SK-N-SH treated with all-trans-retinoic acid at 6 μM for 48 hours (cell line): ENCODE results near the gene KLHDC7B.

Experiments
- ATAC-seq: fragments of 200-7000 bp; cut with Tn5 transposase; 3 replicates; pipeline ENCODE4 v1.9.1; 2020; ENCODE audit warnings: mild to moderate bottlenecking, moderate library complexity
- ARNTL ChIP-seq: fragments of 450-650 bp; formaldehyde crosslinking; IDR thresholded peaks from 2 replicates; pipeline ENCODE4 v1.5.0; 2020; ENCODE audit warnings: low read depth, mild to moderate bottlenecking, moderate library complexity, borderline replicate concordance
- BACH2 ChIP-seq: fragments of 250-450 bp; sonication (Bioruptor Pico); IDR thresholded peaks from 2 replicates; pipeline ENCODE4 v1.9.0; 2021; ENCODE audit warnings: mild to moderate bottlenecking, borderline replicate concordance
- CSDC2 ChIP-seq: fragments of 250-450 bp; sonication (Bioruptor Pico); IDR thresholded peaks from 2 replicates; pipeline ENCODE4 v1.5.0; 2020; ENCODE audit warnings: mild to moderate bottlenecking, moderate library complexity
- ESRRG ChIP-seq: fragments of 250-450 bp; sonication (Bioruptor Pico); IDR thresholded peaks from 2 replicates; pipeline ENCODE4 v1.6.1; 2021; ENCODE audit warnings: mild to moderate bottlenecking
- ISL1 ChIP-seq: fragments of 250-450 bp; sonication (Bioruptor Pico); IDR thresholded peaks from 2 replicates; pipeline ENCODE4 v2.1.2; 2022; ENCODE audit warnings: mild to moderate bottlenecking, moderate library complexity
- OSR1 ChIP-seq: fragments of 250-450 bp; sonication (Bioruptor Pico); IDR thresholded peaks from 2 replicates; pipeline ENCODE4 v1.8.0; 2022; ENCODE audit warnings: moderate library complexity, mild to moderate bottlenecking, inconsistent platforms
- PPARA ChIP-seq: fragments of 250-450 bp; sonication (Bioruptor Pico); IDR thresholded peaks from 2 replicates; pipeline ENCODE4 v1.5.0; 2020; ENCODE audit warnings: mild to moderate bottlenecking, borderline replicate concordance
- RARB ChIP-seq: fragments of 250-450 bp; sonication (Bioruptor Pico); IDR thresholded peaks from 2 replicates; pipeline ENCODE4 v1.8.0; 2021; ENCODE audit warnings: mild to moderate bottlenecking, moderate library complexity
- SNAI2 ChIP-seq: fragments of 250-450 bp; sonication (Bioruptor Pico); IDR thresholded peaks from 2 replicates; pipeline ENCODE4 v1.5.0; 2020; ENCODE audit warnings: mild to moderate bottlenecking, moderate library complexity
- TCF4 ChIP-seq: fragments of 250-450 bp; sonication (Bioruptor Pico); IDR thresholded peaks from 2 replicates; pipeline ENCODE4 v1.8.0; 2021; ENCODE audit warnings: mild to moderate bottlenecking, moderate library complexity, borderline replicate concordance
- TOX ChIP-seq: fragments of 250-450 bp; sonication (Bioruptor Pico); IDR thresholded peaks from 2 replicates; pipeline ENCODE4 v1.8.0; 2021; ENCODE audit warnings: mild to moderate bottlenecking, moderate library complexity, borderline replicate concordance
- ZC3H10 ChIP-seq: fragments of 250-450 bp; sonication (Bioruptor Pico); IDR thresholded peaks from 2 replicates; pipeline ENCODE4 v1.5.1; 2021; ENCODE audit warnings: mild to moderate bottlenecking, moderate library complexity
- ZFP3 ChIP-seq: fragments of 250-450 bp; sonication (Bioruptor Pico); IDR thresholded peaks from 2 replicates; pipeline ENCODE4 v1.5.0; 2020; ENCODE audit warnings: mild to moderate bottlenecking, moderate library complexity
- ZFP30 ChIP-seq: fragments of 450-650 bp; formaldehyde crosslinking; IDR thresholded peaks from 2 replicates; pipeline ENCODE4 v1.5.0; 2022; ENCODE audit warnings: mild to moderate bottlenecking, moderate library complexity
- ZNF565 ChIP-seq: fragments of 450-650 bp; formaldehyde crosslinking; conservative IDR thresholded peaks from 2 replicates; pipeline ENCODE4 v1.5.0; 2020; ENCODE audit warnings: low read depth, mild to moderate bottlenecking, moderate library complexity
- ZNF70 ChIP-seq: fragments of 450-650 bp; formaldehyde crosslinking; IDR thresholded peaks from 2 replicates; pipeline ENCODE4 v1.5.0; 2020; ENCODE audit warnings: mild to moderate bottlenecking, moderate library complexity
- ZNF8 ChIP-seq: fragments of 450-650 bp; formaldehyde crosslinking; IDR thresholded peaks from 2 replicates; pipeline ENCODE4 v1.5.0; 2020; ENCODE audit warnings: mild to moderate bottlenecking, moderate library complexity
- TF ChIP-seq, protein P1 (sequence below): fragments of 250-450 bp; sonication (Bioruptor Pico); IDR thresholded peaks from 2 replicates; pipeline ENCODE4 v1.5.0; 2020; ENCODE audit warnings: mild to moderate bottlenecking, moderate library complexity
- TF ChIP-seq, protein P2 (sequence below): fragments of 250-450 bp; sonication (Bioruptor Pico); IDR thresholded peaks from 2 replicates; pipeline ENCODE4 v1.8.0; 2020; ENCODE audit warnings: mild to moderate bottlenecking, moderate library complexity, borderline replicate concordance
- TF ChIP-seq, protein P3 (sequence below): fragments of 250-450 bp; sonication (Bioruptor Pico); IDR thresholded peaks from 2 replicates; pipeline ENCODE4 v1.5.1; 2020; ENCODE audit warnings: low read depth, mild to moderate bottlenecking, moderate library complexity
- TF ChIP-seq, protein P4 (sequence below): fragments of 250-450 bp; sonication (Bioruptor Pico); IDR thresholded peaks from 2 replicates; pipeline ENCODE4 v1.5.1; 2021; ENCODE audit warnings: mild to moderate bottlenecking, moderate library complexity
- TF ChIP-seq, protein P5 (sequence below): fragments of 250-450 bp; sonication (Bioruptor Pico); IDR thresholded peaks from 2 replicates; pipeline ENCODE4 v1.8.0; 2021; ENCODE audit warnings: low read depth, mild to moderate bottlenecking, moderate library complexity, borderline replicate concordance

KLHDC7B gene

DNA sequence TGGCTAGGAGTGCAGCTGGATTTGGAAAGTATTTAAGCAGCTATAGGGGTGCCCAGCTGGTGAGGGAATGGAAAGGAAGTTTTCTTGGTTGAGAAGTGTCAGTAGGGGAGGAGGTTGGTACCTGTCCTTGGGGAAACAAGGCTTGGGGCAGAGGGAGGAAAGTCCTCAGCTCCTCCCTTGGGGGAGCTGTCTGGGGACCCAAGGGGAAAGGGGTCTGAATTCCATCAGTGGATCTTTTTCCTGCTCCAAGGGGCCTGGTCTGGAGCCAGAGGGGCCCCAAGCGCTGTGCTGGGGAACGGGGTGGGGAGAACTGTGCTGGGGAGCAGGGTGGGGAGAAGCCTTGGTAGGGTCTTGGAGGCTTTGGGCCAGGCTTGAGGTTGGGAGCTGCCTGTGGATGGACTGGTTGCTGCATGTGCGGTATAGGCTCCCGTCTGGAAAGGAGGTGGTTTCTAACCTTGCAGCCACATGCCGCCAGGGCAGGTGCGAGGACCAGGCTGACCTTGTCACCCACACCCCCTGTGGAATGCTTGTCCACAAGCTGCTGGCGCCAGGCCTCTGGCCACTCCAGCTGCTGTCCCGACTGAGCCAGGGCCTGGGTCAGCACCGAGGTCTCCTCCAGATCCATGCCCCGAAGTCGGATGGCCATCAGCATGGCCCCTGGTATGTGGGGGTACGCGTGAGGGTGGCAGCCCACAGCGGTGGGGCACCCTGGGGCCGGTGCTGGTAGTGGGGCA is 16.9 kb upstream of the KLHDC7B start:
- TF ChIP-seq ARNTL (CRISPR knock-in tag) (no peak), ZC3H10 (CRISPR knock-in tag) (no peak), ZFP3 (no peak), ZNF8 (CRISPR knock-in tag) (no peak), SNAI2 (CRISPR knock-in tag) (no peak), OSR1 (no peak)
- TF ChIP-seq, protein P1, sequence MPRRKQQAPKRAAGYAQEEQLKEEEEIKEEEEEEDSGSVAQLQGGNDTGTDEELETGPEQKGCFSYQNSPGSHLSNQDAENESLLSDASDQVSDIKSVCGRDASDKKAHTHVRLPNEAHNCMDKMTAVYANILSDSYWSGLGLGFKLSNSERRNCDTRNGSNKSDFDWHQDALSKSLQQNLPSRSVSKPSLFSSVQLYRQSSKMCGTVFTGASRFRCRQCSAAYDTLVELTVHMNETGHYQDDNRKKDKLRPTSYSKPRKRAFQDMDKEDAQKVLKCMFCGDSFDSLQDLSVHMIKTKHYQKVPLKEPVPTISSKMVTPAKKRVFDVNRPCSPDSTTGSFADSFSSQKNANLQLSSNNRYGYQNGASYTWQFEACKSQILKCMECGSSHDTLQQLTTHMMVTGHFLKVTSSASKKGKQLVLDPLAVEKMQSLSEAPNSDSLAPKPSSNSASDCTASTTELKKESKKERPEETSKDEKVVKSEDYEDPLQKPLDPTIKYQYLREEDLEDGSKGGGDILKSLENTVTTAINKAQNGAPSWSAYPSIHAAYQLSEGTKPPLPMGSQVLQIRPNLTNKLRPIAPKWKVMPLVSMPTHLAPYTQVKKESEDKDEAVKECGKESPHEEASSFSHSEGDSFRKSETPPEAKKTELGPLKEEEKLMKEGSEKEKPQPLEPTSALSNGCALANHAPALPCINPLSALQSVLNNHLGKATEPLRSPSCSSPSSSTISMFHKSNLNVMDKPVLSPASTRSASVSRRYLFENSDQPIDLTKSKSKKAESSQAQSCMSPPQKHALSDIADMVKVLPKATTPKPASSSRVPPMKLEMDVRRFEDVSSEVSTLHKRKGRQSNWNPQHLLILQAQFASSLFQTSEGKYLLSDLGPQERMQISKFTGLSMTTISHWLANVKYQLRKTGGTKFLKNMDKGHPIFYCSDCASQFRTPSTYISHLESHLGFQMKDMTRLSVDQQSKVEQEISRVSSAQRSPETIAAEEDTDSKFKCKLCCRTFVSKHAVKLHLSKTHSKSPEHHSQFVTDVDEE: no peak
- TF ChIP-seq, protein P2, sequence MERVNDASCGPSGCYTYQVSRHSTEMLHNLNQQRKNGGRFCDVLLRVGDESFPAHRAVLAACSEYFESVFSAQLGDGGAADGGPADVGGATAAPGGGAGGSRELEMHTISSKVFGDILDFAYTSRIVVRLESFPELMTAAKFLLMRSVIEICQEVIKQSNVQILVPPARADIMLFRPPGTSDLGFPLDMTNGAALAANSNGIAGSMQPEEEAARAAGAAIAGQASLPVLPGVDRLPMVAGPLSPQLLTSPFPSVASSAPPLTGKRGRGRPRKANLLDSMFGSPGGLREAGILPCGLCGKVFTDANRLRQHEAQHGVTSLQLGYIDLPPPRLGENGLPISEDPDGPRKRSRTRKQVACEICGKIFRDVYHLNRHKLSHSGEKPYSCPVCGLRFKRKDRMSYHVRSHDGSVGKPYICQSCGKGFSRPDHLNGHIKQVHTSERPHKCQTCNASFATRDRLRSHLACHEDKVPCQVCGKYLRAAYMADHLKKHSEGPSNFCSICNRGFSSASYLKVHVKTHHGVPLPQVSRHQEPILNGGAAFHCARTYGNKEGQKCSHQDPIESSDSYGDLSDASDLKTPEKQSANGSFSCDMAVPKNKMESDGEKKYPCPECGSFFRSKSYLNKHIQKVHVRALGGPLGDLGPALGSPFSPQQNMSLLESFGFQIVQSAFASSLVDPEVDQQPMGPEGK (CRISPR knock-in tag): no peak
- ATAC-seq: no peak

DNA sequence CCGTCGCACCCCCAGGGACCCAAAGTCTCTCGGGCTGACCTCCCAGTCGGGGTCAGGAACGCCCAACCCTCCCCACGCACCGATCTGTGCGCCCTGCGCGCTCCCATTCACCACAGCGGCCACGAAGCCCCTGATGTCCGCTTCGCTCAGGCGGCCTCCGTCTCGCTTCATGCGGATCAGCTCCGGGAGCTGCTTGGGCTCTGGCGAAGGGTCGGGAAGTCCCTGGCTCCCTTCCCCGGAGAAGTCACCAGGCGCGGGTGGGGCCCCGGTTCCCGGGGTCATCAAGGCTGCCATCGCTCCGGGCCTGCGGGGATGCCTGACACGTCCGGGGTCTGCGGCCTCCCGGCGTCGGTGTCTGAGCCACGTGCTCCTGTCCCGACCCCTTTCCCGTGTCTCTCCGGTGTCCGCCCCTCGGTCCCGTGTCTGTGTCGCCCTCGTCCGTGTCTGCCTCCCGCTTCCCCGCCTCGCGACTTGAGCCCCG is 16.2 kb upstream of the KLHDC7B start:
- TF ChIP-seq, protein P3, sequence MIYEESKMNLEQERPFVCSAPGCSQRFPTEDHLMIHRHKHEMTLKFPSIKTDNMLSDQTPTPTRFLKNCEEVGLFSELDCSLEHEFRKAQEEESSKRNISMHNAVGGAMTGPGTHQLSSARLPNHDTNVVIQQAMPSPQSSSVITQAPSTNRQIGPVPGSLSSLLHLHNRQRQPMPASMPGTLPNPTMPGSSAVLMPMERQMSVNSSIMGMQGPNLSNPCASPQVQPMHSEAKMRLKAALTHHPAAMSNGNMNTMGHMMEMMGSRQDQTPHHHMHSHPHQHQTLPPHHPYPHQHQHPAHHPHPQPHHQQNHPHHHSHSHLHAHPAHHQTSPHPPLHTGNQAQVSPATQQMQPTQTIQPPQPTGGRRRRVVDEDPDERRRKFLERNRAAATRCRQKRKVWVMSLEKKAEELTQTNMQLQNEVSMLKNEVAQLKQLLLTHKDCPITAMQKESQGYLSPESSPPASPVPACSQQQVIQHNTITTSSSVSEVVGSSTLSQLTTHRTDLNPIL (CRISPR knock-in tag): no peak
- TF ChIP-seq ZC3H10 (CRISPR knock-in tag): no peak
- TF ChIP-seq ESRRG (CRISPR knock-in tag): no peak
- no peak for TF ChIP-seq ZFP30 (CRISPR knock-in tag)
- no peak for TF ChIP-seq ZNF565 (CRISPR knock-in tag)
- TF ChIP-seq ARNTL (CRISPR knock-in tag): no peak
- TF ChIP-seq ZNF70: no peak
- no peak for TF ChIP-seq TCF4 (CRISPR knock-in tag)
- TF ChIP-seq, protein P2 (CRISPR knock-in tag): no peak
- no peak for TF ChIP-seq BACH2 (CRISPR knock-in tag)
- TF ChIP-seq, protein P4, sequence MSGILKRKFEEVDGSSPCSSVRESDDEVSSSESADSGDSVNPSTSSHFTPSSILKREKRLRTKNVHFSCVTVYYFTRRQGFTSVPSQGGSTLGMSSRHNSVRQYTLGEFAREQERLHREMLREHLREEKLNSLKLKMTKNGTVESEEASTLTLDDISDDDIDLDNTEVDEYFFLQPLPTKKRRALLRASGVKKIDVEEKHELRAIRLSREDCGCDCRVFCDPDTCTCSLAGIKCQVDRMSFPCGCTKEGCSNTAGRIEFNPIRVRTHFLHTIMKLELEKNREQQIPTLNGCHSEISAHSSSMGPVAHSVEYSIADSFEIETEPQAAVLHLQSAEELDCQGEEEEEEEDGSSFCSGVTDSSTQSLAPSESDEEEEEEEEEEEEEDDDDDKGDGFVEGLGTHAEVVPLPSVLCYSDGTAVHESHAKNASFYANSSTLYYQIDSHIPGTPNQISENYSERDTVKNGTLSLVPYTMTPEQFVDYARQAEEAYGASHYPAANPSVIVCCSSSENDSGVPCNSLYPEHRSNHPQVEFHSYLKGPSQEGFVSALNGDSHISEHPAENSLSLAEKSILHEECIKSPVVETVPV (CRISPR knock-in tag): no peak
- no peak for TF ChIP-seq PPARA (CRISPR knock-in tag)
- TF ChIP-seq RARB (CRISPR knock-in tag): no peak
- no peak for TF ChIP-seq ZNF8 (CRISPR knock-in tag)
- TF ChIP-seq, protein P1: no peak
- TF ChIP-seq TOX: no peak
- no peak for TF ChIP-seq CSDC2 (CRISPR knock-in tag)
- no peak for TF ChIP-seq ZFP3
- TF ChIP-seq, protein P5, sequence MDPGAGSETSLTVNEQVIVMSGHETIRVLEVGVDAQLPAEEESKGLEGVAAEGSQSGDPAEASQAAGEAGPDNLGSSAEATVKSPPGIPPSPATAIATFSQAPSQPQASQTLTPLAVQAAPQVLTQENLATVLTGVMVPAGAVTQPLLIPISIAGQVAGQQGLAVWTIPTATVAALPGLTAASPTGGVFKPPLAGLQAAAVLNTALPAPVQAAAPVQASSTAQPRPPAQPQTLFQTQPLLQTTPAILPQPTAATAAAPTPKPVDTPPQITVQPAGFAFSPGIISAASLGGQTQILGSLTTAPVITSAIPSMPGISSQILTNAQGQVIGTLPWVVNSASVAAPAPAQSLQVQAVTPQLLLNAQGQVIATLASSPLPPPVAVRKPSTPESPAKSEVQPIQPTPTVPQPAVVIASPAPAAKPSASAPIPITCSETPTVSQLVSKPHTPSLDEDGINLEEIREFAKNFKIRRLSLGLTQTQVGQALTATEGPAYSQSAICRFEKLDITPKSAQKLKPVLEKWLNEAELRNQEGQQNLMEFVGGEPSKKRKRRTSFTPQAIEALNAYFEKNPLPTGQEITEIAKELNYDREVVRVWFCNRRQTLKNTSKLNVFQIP (CRISPR knock-in tag): no peak
- TF ChIP-seq ISL1: no peak
- ATAC-seq: no peak
